GM12874 (cell line): ENCODE results near the gene GNG2.

Source experiments
- TF ChIP-seq, protein P1 (sequence below): IDR thresholded peaks from 2 replicates; pipeline ENCODE4 v1.5.1; 2011; ENCODE audit warnings: low read depth, mild to moderate bottlenecking, control low read depth, low read length, moderate library complexity; ENCODE audit not compliant: insufficient read depth

The GNG2 gene

DNA sequence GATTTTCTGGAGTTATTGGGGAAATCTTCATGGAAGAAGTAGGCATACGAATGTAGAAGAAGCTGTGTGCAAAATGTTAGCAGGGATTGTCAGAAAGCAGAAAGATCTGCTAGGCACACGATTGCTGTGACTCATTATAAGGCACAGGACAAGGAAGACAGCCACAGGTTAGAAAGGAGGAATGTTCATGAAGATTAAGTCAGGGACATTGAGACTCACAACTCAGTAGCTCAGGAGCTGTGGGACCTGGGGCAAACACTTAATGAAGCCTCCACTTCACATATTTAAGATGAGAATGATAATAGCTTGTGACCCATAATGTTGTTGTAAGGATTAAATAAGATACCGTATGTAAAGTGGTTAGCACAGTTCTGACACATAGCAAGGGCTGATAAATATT lies 102.3 kb downstream of the GNG2 start:
- TF ChIP-seq, protein P1, sequence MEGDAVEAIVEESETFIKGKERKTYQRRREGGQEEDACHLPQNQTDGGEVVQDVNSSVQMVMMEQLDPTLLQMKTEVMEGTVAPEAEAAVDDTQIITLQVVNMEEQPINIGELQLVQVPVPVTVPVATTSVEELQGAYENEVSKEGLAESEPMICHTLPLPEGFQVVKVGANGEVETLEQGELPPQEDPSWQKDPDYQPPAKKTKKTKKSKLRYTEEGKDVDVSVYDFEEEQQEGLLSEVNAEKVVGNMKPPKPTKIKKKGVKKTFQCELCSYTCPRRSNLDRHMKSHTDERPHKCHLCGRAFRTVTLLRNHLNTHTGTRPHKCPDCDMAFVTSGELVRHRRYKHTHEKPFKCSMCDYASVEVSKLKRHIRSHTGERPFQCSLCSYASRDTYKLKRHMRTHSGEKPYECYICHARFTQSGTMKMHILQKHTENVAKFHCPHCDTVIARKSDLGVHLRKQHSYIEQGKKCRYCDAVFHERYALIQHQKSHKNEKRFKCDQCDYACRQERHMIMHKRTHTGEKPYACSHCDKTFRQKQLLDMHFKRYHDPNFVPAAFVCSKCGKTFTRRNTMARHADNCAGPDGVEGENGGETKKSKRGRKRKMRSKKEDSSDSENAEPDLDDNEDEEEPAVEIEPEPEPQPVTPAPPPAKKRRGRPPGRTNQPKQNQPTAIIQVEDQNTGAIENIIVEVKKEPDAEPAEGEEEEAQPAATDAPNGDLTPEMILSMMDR = no peak

DNA sequence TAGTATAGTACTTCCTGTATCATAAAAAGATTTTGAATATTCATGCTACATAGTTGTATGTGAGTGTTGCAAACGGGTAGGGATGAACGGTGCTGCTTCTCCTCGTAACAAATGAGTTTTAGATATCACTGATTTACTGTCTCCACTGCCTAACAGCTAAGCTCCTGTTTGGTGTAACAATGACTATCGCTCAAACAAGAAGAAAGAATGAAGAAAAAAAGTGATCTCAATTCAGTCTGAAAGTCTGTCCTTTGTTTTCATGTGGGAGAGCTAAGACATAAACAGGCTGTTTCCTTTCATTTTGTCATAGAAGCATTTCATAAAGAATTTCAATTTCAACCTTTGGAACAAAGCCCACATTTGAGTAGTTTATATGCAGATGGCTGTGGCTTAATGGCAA lies 102.9 kb downstream of the GNG2 start:
- TF ChIP-seq, protein P1 = no peak

DNA sequence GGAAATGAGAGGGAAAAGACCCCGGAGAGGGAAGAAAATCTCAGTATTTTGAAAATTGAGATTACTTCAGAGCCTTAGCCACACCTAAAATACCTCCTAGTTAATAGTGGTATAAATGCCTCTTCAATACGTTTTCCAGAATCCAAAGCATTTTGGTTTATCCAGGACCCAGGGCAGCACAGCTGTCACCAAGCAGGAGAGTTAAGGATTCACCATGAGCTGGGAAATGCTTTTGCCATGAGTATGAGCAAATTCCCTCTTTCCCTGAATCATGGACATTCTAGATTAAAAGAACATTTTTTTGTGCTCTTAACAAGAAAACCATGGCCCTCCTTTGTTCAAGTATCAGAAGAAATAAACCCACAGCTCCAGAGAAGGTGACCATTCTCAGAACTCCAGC lies 107.1 kb downstream of the GNG2 start:
- TF ChIP-seq, protein P1 = no peak

DNA sequence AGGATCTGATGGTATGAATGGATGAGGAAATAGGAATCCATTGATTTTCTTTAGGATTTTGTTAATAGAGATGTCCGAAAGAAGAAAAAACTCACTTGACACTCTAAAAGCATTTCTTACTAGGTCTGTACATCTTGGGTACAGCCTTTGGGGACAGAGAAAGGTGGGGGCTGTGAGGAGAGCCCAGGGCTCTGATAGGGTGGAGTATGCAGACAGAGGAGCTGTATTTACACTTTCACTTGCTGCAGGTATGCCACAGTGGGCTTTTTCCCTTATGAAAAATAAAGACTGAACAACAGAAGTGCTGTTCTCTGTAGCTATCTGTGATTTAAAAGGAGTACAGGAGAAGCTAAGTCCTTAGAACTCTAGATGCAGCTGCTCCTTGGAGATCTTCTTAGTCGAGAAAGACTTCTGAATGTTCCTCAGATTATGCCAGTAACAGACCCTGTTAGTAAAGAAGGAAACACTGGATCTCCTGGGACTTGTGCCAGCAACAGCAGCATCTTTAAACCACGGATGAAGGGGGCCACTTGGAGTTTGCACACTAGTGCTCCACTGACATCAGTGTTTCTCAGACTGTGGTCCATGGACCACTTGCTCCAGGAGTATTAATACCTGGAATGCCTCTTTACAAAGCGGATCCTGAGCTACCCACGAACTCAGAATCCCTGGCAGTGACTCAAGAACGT lies 109.6 kb downstream of the GNG2 start:
- TF ChIP-seq, protein P1 = no peak

DNA sequence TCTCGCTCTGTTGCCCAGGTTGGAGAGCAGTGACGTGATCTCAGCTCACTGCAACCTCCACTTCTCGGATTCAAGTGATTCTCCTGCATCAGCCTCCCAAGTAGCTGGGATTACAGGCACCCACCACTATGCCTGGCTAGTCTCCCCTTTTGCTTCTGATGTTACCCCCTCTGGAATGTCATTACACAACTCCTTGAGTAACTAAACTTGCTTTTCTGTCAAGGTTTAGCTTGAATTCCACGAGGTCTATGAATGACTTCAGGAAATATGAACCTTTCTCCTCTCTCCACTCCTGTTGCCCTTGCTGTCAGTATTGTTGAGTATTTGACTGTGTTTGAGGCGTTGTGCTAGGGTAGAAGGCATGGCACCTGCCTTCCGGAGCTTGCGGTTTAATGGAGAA lies 112.2 kb downstream of the GNG2 start:
- TF ChIP-seq, protein P1 = no peak

DNA sequence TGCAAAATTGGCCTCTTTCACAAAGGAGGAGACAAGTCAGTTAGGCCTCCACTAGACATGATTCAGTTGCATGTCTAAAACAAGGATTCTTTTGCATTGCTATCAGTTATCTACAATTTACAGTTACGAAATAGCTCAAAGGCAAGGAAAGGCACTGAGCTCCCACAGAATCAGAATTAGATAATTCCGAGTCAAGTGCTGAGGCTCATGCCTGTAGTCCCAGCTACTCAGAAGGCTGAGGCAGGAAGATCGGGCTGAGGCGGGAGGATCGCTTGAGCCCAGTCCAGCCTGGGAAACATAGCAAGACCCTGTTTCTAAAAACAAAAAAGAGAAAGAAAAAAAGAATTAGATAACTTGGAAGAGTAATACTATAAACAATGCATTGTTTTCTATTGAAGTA lies 116.7 kb downstream of the GNG2 start:
- TF ChIP-seq, protein P1 = no peak

DNA sequence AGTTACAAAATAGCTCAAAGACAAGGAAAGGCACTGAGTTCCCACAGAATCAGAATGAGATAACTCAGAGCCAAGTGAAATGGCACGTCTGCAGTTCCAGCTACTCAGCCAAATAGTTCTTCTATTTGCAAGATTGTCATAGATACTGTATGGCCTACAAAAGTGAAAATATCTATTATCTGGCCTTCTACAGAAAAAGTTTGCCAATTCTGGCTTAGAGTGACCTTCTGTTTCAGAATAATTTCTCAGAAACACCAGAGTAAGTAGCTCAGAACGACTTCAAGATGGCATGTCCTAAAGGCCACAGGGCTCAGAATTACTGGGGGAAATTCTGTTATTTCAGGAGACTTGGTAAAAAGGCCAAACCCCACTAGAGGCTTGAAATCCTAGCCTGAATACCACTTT lies 118.3 kb downstream of the GNG2 start:
- TF ChIP-seq, protein P1 = no peak
